ENCODE data around the gene FRMD4A. TPM values are rescaled to one million over a fixed set of nuclear protein-coding genes. Genes with fewer than 3 reads are reported as not detected.

Gene FRMD4A
- polyA plus RNA-seq, 1 donor (not counting 4 experiments of a cell fraction or from before 2014, with no cell fraction given): 12.9 TPM

DNA sequence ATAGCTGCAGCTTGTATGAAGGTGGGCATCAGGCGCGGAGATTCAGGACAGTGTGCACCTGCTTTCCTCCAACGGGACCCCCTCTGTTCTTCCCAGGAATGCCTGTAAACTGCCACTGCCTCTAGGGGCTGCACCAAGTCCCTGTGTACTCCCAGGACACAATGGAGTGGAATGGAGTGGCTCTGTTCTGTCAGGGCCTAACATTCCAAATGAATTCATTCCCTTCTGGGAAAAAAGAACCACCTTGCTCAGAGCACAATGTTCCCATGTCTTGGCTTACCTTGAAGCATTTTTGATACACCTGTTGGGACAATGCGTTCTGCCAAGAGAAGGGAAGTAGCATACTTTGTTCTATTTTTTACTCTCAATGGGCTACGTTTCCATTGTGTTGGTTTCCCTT lies 339.4 kb downstream of the FRMD4A start:
- no peak for TF ChIP-seq EZH2 (IDR thresholded peaks at IDR 0.05; ENCODE audit: low read length)
- TF ChIP-seq, protein P1, sequence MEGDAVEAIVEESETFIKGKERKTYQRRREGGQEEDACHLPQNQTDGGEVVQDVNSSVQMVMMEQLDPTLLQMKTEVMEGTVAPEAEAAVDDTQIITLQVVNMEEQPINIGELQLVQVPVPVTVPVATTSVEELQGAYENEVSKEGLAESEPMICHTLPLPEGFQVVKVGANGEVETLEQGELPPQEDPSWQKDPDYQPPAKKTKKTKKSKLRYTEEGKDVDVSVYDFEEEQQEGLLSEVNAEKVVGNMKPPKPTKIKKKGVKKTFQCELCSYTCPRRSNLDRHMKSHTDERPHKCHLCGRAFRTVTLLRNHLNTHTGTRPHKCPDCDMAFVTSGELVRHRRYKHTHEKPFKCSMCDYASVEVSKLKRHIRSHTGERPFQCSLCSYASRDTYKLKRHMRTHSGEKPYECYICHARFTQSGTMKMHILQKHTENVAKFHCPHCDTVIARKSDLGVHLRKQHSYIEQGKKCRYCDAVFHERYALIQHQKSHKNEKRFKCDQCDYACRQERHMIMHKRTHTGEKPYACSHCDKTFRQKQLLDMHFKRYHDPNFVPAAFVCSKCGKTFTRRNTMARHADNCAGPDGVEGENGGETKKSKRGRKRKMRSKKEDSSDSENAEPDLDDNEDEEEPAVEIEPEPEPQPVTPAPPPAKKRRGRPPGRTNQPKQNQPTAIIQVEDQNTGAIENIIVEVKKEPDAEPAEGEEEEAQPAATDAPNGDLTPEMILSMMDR (optimal IDR thresholded peaks at IDR 0.05 in 1 of 3, IDR thresholded peaks at IDR 0.05 in 1 of 3, conservative IDR thresholded peaks at IDR 0.05 in 1 of 3; ENCODE audit: extremely low read depth in 1 of 3, insufficient read depth in 2 of 3, low read length in 3 of 3): no peak
- Histone ChIP-seq H4K20me1 (ENCODE audit: control insufficient read depth, extremely low read depth, insufficient read depth, low read length) (no peaks in the 10 kb centered on the region), H2AFZ (ENCODE audit: control insufficient read depth, low read length) (no peak overlapping the region), H3K9ac (ENCODE audit: control insufficient read depth, extremely low read depth, insufficient read depth, low read length) (no peak overlapping the region), H3K9me3 (ENCODE audit: control insufficient read depth, low read depth, low read length) (no peaks in the 10 kb centered on the region), H3K36me3 (ENCODE audit: control insufficient read depth in 2 of 2, extremely low read depth in 1 of 2, insufficient read depth in 2 of 2, low read length in 2 of 2) (no peaks in the 10 kb centered on the region), H3K4me3 (ENCODE audit: control insufficient read depth in 2 of 3, extremely low read depth in 1 of 3, insufficient read depth in 2 of 3, low read depth in 1 of 3, low read length in 3 of 3) (no peak overlapping the region), H3K27ac (ENCODE audit: control insufficient read depth, insufficient read depth, low read length) (no peak overlapping the region), H3K9me1 (ENCODE audit: control insufficient read depth, extremely low read depth, insufficient read depth, low read length) (no peaks in the 10 kb centered on the region), H3K79me2 (ENCODE audit: control insufficient read depth, insufficient read depth, low read length) (no peaks in the 10 kb centered on the region), H3K4me1 (ENCODE audit: control insufficient read depth, extremely low read depth, insufficient read depth, low read length) (peaks cover 7% of the 10 kb centered on the region), H3K27me3 (ENCODE audit: control insufficient read depth, extremely low read depth, insufficient read depth, low read length) (no peaks in the 10 kb centered on the region), H3K4me2 (ENCODE audit: control insufficient read depth, extremely low read depth, insufficient read depth, low read depth, low read length) (no peak overlapping the region)
- FAIRE-seq (no peak), DNase-seq (ENCODE audit: low read depth, low spot score) (no peak)
- dilution Hi-C loops (cut with MboI; ENCODE audit: extremely low pct_ligation_motif_present, low sequenced_read_pairs): no loop called here

DNA sequence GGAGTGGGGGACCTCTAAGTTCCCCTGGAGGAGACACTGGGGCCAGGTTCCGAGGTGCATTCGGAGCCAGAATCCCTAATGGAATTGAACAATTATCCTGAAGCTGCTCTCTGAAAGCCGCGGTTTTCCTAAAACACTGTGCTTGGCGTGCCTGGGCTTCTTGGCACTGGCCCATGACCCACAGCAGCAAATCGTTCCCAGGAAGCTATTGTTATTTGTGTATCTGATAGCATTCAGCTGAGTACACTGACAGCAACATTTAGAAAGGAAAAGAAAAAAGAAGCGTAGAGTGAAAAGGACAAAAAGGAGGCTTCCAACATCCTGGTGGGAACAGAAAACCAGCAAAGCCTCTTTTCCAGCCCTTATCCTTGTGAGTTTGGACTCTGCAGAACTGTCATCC lies 339.8 kb downstream of the FRMD4A start:
- no peak overlapping the region for H3K4me3 ChIP-seq (ENCODE audit: control insufficient read depth in 2 of 3, extremely low read depth in 1 of 3, insufficient read depth in 2 of 3, low read depth in 1 of 3, low read length in 3 of 3)
- H3K27me3 ChIP-seq (ENCODE audit: control insufficient read depth, extremely low read depth, insufficient read depth, low read length): no peaks in the 10 kb centered on the region
- no peaks in the 10 kb centered on the region for H3K9me1 ChIP-seq (ENCODE audit: control insufficient read depth, extremely low read depth, insufficient read depth, low read length)
- no peak overlapping the region for H3K4me2 ChIP-seq (ENCODE audit: control insufficient read depth, extremely low read depth, insufficient read depth, low read depth, low read length)
- no peaks in the 10 kb centered on the region for H3K9me3 ChIP-seq (ENCODE audit: control insufficient read depth, low read depth, low read length)
- no peak overlapping the region for H2AFZ ChIP-seq (ENCODE audit: control insufficient read depth, low read length)
- no peaks in the 10 kb centered on the region for H3K79me2 ChIP-seq (ENCODE audit: control insufficient read depth, insufficient read depth, low read length)
- no peak for TF ChIP-seq EZH2 (IDR thresholded peaks at IDR 0.05; ENCODE audit: low read length)
- TF ChIP-seq, protein P1 (optimal IDR thresholded peaks at IDR 0.05 in 1 of 3, IDR thresholded peaks at IDR 0.05 in 1 of 3, conservative IDR thresholded peaks at IDR 0.05 in 1 of 3; ENCODE audit: extremely low read depth in 1 of 3, insufficient read depth in 2 of 3, low read length in 3 of 3): no peak
- dilution Hi-C loops (cut with MboI; ENCODE audit: extremely low pct_ligation_motif_present, low sequenced_read_pairs): no loop called here
- no peak overlapping the region for H3K9ac ChIP-seq (ENCODE audit: control insufficient read depth, extremely low read depth, insufficient read depth, low read length)
- FAIRE-seq: no peak
- H3K36me3 ChIP-seq (ENCODE audit: control insufficient read depth in 2 of 2, extremely low read depth in 1 of 2, insufficient read depth in 2 of 2, low read length in 2 of 2): no peaks in the 10 kb centered on the region
- H4K20me1 ChIP-seq (ENCODE audit: control insufficient read depth, extremely low read depth, insufficient read depth, low read length): no peaks in the 10 kb centered on the region
- H3K4me1 ChIP-seq (ENCODE audit: control insufficient read depth, extremely low read depth, insufficient read depth, low read length): peaks cover 7% of the 10 kb centered on the region
- H3K27ac ChIP-seq (ENCODE audit: control insufficient read depth, insufficient read depth, low read length): no peak overlapping the region
- DNase-seq (ENCODE audit: low read depth, low spot score): no peak
